MM.1S (cell line): ENCODE measurements around the gene GJA3.

Experiments used
- DNase-seq: peaks from one replicate; pipeline ENCODE4 v3.0.0-alpha.2; 2015
- H2AFZ ChIP-seq: fragments of 300-600 bp; sonication (generic); 2 replicates; pipeline ENCODE4 v1.6.0; 2016; ENCODE audit warnings: antibody characterized with exemption, low read length
- H3F3A ChIP-seq: fragments of 300-600 bp; sonication (generic); 2 replicates; pipeline ENCODE4 v1.6.1; 2016; ENCODE audit warnings: mild to moderate bottlenecking, antibody characterized with exemption, low read length, moderate library complexity, mixed read lengths; ENCODE audit not compliant: insufficient read depth
- H3K27ac ChIP-seq: fragments of 300-600 bp; sonication (generic); 2 replicates; pipeline ENCODE4 v1.5.1; 2016; ENCODE audit warnings: mild to moderate bottlenecking, low read length
- H3K27me3 ChIP-seq: fragments of 300-600 bp; sonication (generic); replicated peaks from 2 replicates; pipeline ENCODE4 v1.6.0; 2016; ENCODE audit warnings: low read length; ENCODE audit not compliant: insufficient read depth
- H3K36me3 ChIP-seq: fragments of 300-600 bp; sonication (generic); replicated peaks from 2 replicates; pipeline ENCODE4 v1.6.1; 2016; ENCODE audit warnings: mild to moderate bottlenecking, low read length, mixed read lengths; ENCODE audit not compliant: insufficient read depth
- H3K4me1 ChIP-seq: fragments of 300-600 bp; sonication (generic); 2 replicates; pipeline ENCODE4 v1.6.1; 2016; ENCODE audit warnings: low read length, mixed read lengths
- H3K4me2 ChIP-seq: fragments of 300-600 bp; sonication (generic); 2 replicates; pipeline ENCODE4 v1.6.0; 2016; ENCODE audit warnings: low read depth, low read length
- H3K4me3 ChIP-seq: fragments of 300-600 bp; sonication (generic); 2 replicates; pipeline ENCODE4 v1.5.1; 2016; ENCODE audit warnings: low read length, mixed read lengths
- H3K79me2 ChIP-seq: fragments of 300-600 bp; sonication (generic); 2 replicates; pipeline ENCODE4 v1.6.1; 2016; ENCODE audit warnings: mixed run types, low read length, mixed read lengths
- H3K9ac ChIP-seq: fragments of 300-600 bp; sonication (generic); 2 replicates; pipeline ENCODE4 v1.6.1; 2016; ENCODE audit warnings: low read length, mixed read lengths
- H3K9me2 ChIP-seq: fragments of 300-600 bp; sonication (generic); replicated peaks from 2 replicates; pipeline ENCODE4 v1.6.1; 2016; ENCODE audit warnings: mild to moderate bottlenecking, low read length, mixed read lengths; ENCODE audit not compliant: insufficient read depth
- H3K9me3 ChIP-seq: fragments of 300-600 bp; sonication (generic); replicated peaks from 2 replicates; pipeline ENCODE4 v1.6.1; 2016; ENCODE audit warnings: mild to moderate bottlenecking, low read length, mixed read lengths; ENCODE audit not compliant: insufficient read depth
- H4K20me1 ChIP-seq: fragments of 300-600 bp; sonication (generic); 2 replicates; pipeline ENCODE4 v1.6.1; 2016; ENCODE audit warnings: mild to moderate bottlenecking, low read length, moderate library complexity, mixed read lengths; ENCODE audit not compliant: insufficient read depth
- CTCF ChIP-seq: fragments of 300-600 bp; sonication (generic); IDR thresholded peaks from 2 replicates; pipeline ENCODE4 v1.5.1; 2016; ENCODE audit warnings: antibody characterized with exemption, low read length, mixed read lengths
- EZH2 ChIP-seq: fragments of 300-600 bp; sonication (generic); optimal IDR thresholded peaks from 2 replicates; pipeline ENCODE3; 2017; ENCODE audit warnings: low read depth, mild to moderate bottlenecking, antibody characterized with exemption, low read length, mixed read lengths
- EZH2phosphoT487 ChIP-seq: fragments of 300-600 bp; sonication (generic); IDR thresholded peaks from 2 replicates; pipeline ENCODE4 v1.6.1; 2018; ENCODE audit warnings: antibody characterized with exemption, low read length

The GJA3 gene

GRCh38 chr13:20105161-20105689 lies 55.6 kb downstream of the GJA3 start:
- H3K79me2 ChIP-seq, result no peaks in the 10 kb centered on the region
- H3K4me2 ChIP-seq, result no peak overlapping the region
- H3K9me2 ChIP-seq, result no peaks in the 10 kb centered on the region
- H3K9ac ChIP-seq, result no peak overlapping the region
- no peaks in the 10 kb centered on the region for H3K9me3 ChIP-seq
- no peaks in the 10 kb centered on the region for H3K27me3 ChIP-seq
- no peaks in the 10 kb centered on the region for H3K4me1 ChIP-seq
- no peaks in the 10 kb centered on the region for H4K20me1 ChIP-seq
- TF ChIP-seq CTCF (no peak), EZH2phosphoT487 (no peak), EZH2 (no peak)
- no peak overlapping the region for H2AFZ ChIP-seq
- no peak overlapping the region for H3K27ac ChIP-seq
- no peaks in the 10 kb centered on the region for H3F3A ChIP-seq
- H3K4me3 ChIP-seq, result no peak overlapping the region
- H3K36me3 ChIP-seq, result no peaks in the 10 kb centered on the region
- no peak for DNase-seq

GRCh38 chr13:20102525-20103180 lies 58.2 kb downstream of the GJA3 start:
- Histone ChIP-seq H3K9me2 (no peaks in the 10 kb centered on the region), H3K4me3 (no peak overlapping the region), H3K27me3 (no peaks in the 10 kb centered on the region), H3K4me2 (no peak overlapping the region), H3K4me1 (no peaks in the 10 kb centered on the region), H3F3A (no peaks in the 10 kb centered on the region), H4K20me1 (no peaks in the 10 kb centered on the region), H3K9ac (no peak overlapping the region), H3K27ac (no peak overlapping the region), H3K79me2 (no peaks in the 10 kb centered on the region), H2AFZ (no peak overlapping the region), H3K36me3 (no peaks in the 10 kb centered on the region), H3K9me3 (no peaks in the 10 kb centered on the region)
- no peak for DNase-seq
- no peak for TF ChIP-seq EZH2phosphoT487
- no peak for TF ChIP-seq CTCF
- TF ChIP-seq EZH2, result no peak

GRCh38 chr13:20101467-20102316 lies 59.2 kb downstream of the GJA3 start:
- no peak for DNase-seq
- Histone ChIP-seq H3K4me1 (no peaks in the 10 kb centered on the region), H3K4me2 (no peak overlapping the region)

More at GRCh38 chr13:20101467-20102316, 59.2 kb downstream of the GJA3 start:
- TF ChIP-seq CTCF, result no peak
- no peak for TF ChIP-seq EZH2phosphoT487
- no peak for TF ChIP-seq EZH2
- Histone ChIP-seq H3K79me2 (no peaks in the 10 kb centered on the region), H3F3A (no peaks in the 10 kb centered on the region), H4K20me1 (no peaks in the 10 kb centered on the region), H3K36me3 (no peaks in the 10 kb centered on the region), H2AFZ (no peak overlapping the region), H3K9me2 (no peaks in the 10 kb centered on the region), H3K9me3 (no peaks in the 10 kb centered on the region), H3K4me3 (no peak overlapping the region), H3K27me3 (no peaks in the 10 kb centered on the region), H3K9ac (no peak overlapping the region), H3K27ac (no peak overlapping the region)
